Cortex of kidney (tissue), 1 donor: ENCODE measurements around the gene TOPAZ1.

Source experiments
- DNase-seq: peaks from one replicate; lab custom pipeline; 2025; lab: John Stamatoyannopoulos, UW

Gene TOPAZ1

DNA sequence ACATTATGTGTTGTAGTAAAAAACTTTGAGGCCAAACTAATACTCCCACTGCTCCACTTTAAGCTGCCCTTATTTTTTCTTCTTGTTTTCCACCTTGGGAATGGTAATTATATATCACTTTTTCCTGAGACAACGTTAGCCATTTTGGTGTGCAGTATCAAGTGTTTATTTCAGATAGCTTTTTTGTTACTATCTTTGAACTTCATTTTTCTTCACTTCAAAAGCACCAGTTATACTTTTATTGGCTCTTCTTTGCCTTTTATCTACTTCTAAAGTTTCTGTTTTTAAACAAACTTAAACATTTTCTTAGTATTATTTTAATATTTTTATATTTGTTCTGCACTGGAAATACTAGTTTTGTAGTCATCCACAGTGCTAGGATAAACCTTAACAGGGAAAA is 6.5 kb downstream of the TOPAZ1 start:
- DNase-seq: no peak

DNA sequence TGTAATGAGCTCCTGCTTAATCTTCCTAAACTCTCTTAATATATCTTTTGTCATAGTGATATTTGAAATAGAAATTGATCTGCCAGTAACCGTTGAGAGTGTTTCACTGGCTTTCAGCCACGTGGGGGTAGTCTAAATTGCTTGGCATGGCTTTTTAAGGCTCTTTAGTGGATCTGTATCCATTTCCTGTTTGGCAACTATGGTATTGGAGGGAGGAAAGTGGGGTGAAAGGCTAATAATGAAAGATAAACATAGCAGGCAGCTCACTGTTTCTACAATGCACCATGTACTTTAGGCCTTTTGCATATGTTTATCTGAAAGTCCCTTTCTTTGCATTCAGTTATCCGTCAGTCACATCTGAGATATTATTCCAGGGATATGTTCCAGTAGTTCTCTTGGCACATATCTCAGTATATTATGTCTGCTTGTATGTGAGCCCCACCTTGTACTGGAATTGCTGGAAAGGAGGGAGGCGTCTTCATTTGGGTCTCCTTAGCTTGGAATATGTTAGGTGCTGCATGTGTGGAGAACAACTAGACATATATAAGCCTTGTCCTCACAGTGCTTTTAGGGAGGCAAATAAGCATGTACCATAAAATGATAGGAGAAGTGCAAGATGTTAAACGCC is 10.8 kb downstream of the TOPAZ1 start:
- no peak for DNase-seq

- no peak for DNase-seq
Measured at GRCh38 chr3:44259404-44259803, 17.7 kb downstream of the TOPAZ1 start.

- no peak for DNase-seq
Measured at GRCh38 chr3:44264146-44264545, 22.5 kb downstream of the TOPAZ1 start.

DNA sequence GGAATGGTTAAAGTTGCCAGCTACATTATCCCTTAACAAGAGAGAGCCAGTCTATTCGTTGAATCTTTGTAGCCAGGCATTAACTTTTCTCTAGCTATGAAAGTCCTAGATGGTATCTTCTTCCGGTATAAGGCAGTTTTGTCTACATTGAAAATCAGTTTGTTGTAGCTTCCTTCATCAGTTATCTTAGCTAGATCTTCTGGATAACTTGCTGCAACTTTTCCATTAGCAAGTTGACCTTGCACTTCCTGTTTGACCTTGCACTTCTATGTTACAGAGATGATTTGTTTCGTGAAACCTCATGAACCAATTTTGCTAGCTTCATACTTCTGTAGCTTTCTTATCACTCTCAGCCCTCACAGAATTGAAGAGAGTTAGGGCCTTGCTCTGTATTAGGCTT is 24.1 kb downstream of the TOPAZ1 start:
- no peak for DNase-seq

GRCh38 chr3:44272191-44272590 is 30.5 kb downstream of the TOPAZ1 start:
- DNase-seq: no peak

DNA sequence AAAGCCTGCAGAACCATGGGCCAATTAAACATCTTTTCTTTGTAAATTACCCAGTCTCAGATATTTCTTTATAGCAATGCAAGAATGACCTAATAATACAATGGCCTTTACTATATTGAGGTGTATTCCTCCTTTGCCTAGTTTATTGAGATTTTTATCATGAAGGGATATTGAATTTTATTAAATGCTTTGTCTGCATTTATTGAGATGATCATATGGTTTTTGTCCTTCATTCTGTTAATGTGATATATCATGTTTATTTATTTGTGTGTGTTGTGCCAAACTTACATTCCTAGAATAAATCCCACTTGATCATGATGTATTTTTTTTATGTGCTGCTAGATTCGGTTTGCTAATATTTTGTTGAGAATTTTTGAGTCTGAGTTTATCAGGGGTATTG is 36.2 kb downstream of the TOPAZ1 start:
- DNase-seq: no peak

DNA sequence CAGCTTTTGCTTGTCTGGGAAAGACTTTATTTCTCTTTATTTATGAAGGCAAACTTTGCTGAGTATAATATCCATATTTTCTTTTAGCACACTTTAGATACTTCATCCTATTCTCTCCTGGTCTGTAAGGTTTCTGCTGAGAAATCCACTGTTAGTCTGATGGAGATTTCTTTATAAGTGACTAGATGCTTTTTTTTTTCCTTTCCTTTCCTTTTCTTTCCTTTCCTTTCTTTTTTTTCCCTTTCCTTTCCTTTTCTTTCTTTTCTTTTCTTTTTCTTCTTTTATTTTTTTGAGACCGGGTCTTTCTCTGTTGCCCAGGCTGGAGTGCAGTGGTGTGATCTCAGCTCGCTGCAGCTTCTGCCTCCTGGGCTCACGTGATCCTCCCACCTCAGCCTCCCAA is 38.4 kb downstream of the TOPAZ1 start:
- no peak for DNase-seq

GRCh38 chr3:44280631-44281030 is 38.9 kb downstream of the TOPAZ1 start:
- no peak for DNase-seq

DNA sequence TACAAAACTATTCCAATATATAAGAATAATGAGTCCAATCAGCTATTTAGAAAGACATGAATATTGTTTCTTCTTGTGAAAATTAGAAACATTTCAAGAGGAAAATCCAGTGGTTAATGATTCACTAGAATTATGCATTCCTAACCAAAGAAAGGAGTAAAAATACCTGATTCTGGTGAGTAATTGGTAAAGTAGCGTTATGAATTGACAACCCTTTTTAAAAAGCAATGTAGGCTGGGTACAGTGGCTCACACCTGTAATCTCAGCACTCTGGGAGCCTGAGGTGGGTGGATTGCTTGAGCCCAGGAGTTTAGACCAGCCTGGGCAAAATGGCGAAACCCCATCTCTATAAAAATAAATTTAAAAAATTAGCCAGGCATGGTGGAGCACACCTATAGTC is 43.3 kb downstream of the TOPAZ1 start:
- no peak for DNase-seq

- no peak for DNase-seq
Measured at GRCh38 chr3:44289882-44290462, 48.3 kb downstream of the TOPAZ1 start.

- no peak for DNase-seq
Measured at GRCh38 chr3:44292276-44292675, 50.6 kb downstream of the TOPAZ1 start.

DNA sequence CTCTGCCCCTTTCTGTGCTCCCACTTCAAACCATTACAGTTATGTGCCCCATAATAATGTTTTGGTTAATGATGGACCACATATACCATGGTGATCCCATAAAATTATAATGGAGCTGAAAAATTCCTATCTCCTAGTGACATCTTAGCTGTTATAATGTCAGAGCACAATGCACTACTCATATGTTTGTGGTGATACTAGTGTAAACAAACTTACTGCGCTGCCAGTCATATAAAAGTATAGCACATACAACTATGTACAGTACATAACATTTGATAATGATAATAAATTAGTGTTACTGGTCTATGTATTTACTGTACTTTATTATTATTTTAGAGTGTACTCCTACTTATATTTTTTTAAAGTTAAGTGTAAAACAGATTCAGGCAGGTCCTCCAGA is 51.3 kb downstream of the TOPAZ1 start:
- DNase-seq: no peak

DNA sequence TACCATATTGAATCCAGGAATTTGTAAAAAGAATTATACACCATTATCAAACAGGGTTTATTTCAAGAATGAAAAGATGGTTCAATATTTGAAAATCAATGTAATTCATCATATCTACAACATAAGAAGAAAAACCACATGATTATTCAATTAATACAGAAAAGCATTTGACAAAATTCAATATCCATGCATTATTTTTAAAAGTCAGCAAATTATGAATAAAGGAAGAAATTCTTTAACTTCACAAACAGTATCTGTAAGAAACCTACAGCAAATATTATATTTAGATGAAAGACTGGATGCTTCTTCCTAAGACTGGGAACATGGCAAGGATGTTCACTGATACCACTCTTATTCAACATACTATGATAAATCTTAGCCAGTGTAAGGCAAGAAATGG is 55.6 kb downstream of the TOPAZ1 start:
- no peak for DNase-seq

GRCh38 chr3:44301746-44302145 is 60.1 kb downstream of the TOPAZ1 start:
- no peak for DNase-seq

DNA sequence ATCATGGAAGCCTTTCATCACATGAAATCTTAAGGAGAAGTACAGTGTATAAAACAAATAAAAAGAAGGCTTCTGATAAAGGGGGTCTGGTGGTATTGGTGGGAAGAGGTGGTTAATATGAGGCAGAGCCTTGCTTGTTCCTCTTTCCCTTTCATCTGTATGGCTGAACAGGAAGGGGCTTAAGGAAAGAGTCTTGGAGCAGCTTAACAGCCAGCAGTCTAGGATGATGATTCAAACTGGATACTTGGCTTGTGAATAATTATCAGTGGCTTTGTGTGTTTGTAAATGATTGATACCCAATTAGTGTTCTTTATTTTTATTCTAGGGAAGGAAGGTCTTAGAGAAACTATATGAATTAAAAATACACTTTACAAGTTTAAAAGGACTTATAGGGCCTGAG is 67.8 kb downstream of the TOPAZ1 start:
- no peak for DNase-seq

DNA sequence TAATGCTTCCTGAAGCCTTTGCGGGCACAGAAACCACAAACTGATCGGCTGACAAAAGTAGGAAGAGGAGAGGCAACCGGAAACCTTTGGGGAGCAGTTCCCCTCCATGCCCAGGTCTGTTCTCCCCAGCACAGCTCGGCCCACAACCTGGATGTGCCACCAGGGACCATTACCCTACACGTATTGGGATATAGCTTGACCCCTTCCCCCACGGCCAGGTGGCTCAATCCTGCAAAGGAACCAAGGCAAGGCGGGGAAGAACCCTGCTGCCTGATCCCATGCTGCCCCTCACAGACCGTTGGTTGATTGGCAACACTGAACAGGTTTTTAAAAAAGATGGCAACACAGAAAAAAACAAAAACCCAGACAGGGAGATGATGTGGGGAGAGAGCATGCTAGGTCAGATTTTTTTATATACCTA is 77.2 kb downstream of the TOPAZ1 start:
- no peak for DNase-seq

DNA sequence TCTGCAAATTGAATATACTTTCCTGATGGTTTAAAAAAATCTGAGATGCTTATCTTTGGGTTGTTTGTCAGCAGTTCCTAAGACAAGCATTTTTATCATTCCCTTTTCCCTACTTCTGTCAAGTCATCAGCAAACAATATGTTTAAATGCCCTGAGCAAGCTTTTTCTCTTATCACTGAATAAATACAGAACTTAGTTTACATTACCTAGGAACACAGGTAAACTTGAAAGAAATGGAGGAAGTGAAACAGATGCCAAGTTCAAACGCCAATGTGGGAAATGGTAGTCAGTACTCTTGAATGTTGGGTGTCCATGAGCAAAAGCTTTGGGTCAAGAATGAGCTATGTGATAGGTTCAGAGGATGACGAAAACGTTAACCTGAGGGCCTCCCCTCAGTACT is 79.6 kb downstream of the TOPAZ1 start:
- no peak for DNase-seq

DNA sequence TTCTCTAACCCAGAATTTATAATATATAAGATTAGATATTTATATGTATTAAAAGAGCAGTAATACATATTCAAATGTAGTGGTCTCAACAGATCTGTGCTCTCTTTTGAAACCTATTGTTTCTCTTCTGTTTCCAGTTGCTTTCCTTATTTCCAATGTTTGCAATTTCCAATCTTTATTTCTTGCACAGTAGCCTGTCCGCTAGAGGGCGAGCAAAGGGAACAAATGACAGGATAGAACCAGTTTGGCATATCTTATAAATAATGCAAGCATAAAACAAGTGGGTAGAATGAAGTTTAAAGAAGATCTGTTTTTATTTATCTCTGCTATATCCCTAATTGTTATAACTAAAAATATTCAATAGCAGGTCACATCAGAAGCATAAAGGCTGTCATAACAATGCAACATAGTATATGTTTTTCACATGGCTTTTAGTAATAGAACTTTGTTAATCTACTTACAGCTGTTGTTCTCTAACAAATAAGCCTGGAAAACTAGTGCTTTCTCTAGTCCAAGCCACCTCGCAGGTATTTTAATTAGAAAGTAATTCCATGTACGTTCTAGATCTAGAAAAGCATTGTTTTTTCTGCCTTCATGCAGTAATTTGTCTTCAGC is 81.8 kb downstream of the TOPAZ1 start:
- no peak for DNase-seq

GRCh38 chr3:44324584-44324983 is 82.9 kb downstream of the TOPAZ1 start:
- DNase-seq: no peak

DNA sequence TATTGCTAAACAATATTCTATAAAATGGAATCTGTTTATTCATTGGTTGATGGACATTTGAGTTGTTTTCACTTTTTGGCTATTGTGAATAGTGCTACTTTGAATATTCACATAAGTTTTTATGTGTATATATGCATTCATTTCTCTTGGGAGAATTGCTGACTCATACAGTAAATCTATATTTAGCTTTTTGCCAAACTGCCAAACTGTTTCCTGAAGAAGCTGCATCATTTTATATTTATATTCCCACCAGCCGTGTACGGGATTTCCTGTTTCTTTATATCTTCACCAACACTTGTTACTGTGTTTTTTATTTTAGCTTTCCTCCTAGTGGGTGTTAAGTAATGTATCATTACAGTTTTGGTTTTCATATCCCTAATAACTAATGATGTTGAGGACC is 84.3 kb downstream of the TOPAZ1 start:
- no peak for DNase-seq

- DNase-seq: no peak
Measured at GRCh38 chr3:44326515-44326914, 84.8 kb downstream of the TOPAZ1 start.

- no peak for DNase-seq
Measured at GRCh38 chr3:44329946-44330345, 88.3 kb downstream of the TOPAZ1 start.

DNA sequence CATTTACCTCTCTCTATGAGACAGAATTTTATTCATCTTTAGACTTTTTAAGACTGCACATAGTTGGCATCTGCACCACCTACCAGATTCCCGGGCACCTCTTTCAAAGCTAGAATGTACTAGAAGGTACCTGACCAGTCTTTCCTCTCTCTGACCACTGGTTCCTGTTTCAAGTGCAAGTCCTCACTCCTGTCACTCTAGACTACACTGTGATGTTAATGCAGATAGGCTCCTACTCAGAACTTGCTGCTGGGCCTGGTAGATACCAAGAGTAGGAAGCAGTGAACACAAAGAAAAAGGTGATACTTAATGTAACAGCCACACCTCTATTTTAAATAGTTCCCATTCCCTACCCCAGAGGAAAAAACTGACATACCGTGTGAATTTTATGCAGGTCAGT is 88.8 kb downstream of the TOPAZ1 start:
- DNase-seq: no peak
